A673 (cell line): ENCODE results near the gene MCAT. TPM values are rescaled to one million over a fixed set of nuclear protein-coding genes. Genes with fewer than 3 reads are reported as not detected.

Experiments
- BruUV-seq: library from RNA; stranded (reverse); fragments of 400-500 nt; replicated peaks from 2 replicates; lab custom pipeline; 2021; lab: Mats Ljungman, UMichigan
- CTCF ChIA-PET: fragments of 300-600 bp; sonication (Branson Sonifier 250); formaldehyde crosslinking; loops from one replicate; lab custom pipeline; 2022; ENCODE audit warnings: antibody characterized with exemption; lab: Charles Lee
- POLR2A ChIA-PET: fragments of 300-600 bp; sonication (Branson Sonifier 250); formaldehyde crosslinking; loops from one replicate; lab custom pipeline; 2022; ENCODE audit warnings: antibody characterized with exemption; ENCODE audit not compliant: low non-redundant PET; lab: Charles Lee
- DNase-seq: peaks from one replicate; pipeline ENCODE4 v3.0.0-alpha.2; 2015; ENCODE audit warnings: low spot score
- H3K27ac ChIP-seq: fragments of 200-600 bp; sonication (generic); 2 replicates; pipeline ENCODE4 v1.5.1; 2016; ENCODE audit warnings: mixed run types, low read depth, mild to moderate bottlenecking, mixed read lengths, antibody characterized with exemption, low read length; ENCODE audit not compliant: poor library complexity, severe bottlenecking
- H3K27me3 ChIP-seq: fragments of 200-600 bp; sonication (generic); replicated peaks from 2 replicates; pipeline ENCODE4 v1.6.1; 2017; ENCODE audit warnings: mixed run types, low read depth, mild to moderate bottlenecking, mixed read lengths, antibody characterized with exemption, low read length; ENCODE audit not compliant: insufficient read depth, poor library complexity
- H3K36me3 ChIP-seq: fragments of 200-600 bp; sonication (generic); 2 replicates; pipeline ENCODE4 v1.6.1; 2016; ENCODE audit warnings: mixed run types, mild to moderate bottlenecking, mixed read lengths, antibody characterized with exemption, low read length; ENCODE audit not compliant: insufficient read depth, poor library complexity, severe bottlenecking
- H3K4me1 ChIP-seq: fragments of 200-600 bp; sonication (generic); 2 replicates; pipeline ENCODE4 v1.6.1; 2017; ENCODE audit warnings: mixed run types, mild to moderate bottlenecking, mixed read lengths, antibody characterized with exemption, low read length; ENCODE audit not compliant: insufficient read depth, poor library complexity, severe bottlenecking
- H3K4me3 ChIP-seq: fragments of 200-600 bp; sonication (generic); 2 replicates; pipeline ENCODE4 v1.5.1; 2016; ENCODE audit warnings: low read depth, mixed run types, mild to moderate bottlenecking, mixed read lengths, low read length; ENCODE audit not compliant: poor library complexity, severe bottlenecking
- H3K9me3 ChIP-seq: fragments of 200-600 bp; sonication (generic); 2 replicates; pipeline ENCODE4 v1.6.1; 2016; ENCODE audit warnings: mixed run types, low read depth, mild to moderate bottlenecking, mixed read lengths, antibody characterized with exemption, low read length; ENCODE audit not compliant: poor library complexity, severe bottlenecking
- CTCF ChIP-seq: fragments of 300-800, 200-600 bp; sonication (generic); conservative IDR thresholded peaks from 2 replicates; pipeline ENCODE4 v1.5.1; 2017; ENCODE audit warnings: low read depth, mild to moderate bottlenecking, antibody characterized with exemption, low read length, moderate library complexity, mixed read lengths
- EZH2 ChIP-seq: fragments of 200-600 bp; sonication (generic); IDR thresholded peaks from 2 replicates; pipeline ENCODE4 v1.6.1; 2017; ENCODE audit warnings: borderline replicate concordance, low read depth, mild to moderate bottlenecking, mixed read lengths, antibody characterized with exemption, low read length; ENCODE audit not compliant: poor library complexity, severe bottlenecking
- intact Hi-C: fragments of 100-400 bp; cut with micrococcal nuclease; formaldehyde crosslinking; loops from one replicate; pipeline ENCODE4 v1.10.0; 2022; ENCODE audit not compliant: unreplicated experiment
- total RNA-seq: library from RNA; stranded (reverse); gene quantifications from 2 replicates; pipeline ENCODE4 v1.2.3, GENCODE V29; 2021

The MCAT gene
- total RNA-seq, 1 experiment from 2014 or later: 32.2 TPM

DNA sequence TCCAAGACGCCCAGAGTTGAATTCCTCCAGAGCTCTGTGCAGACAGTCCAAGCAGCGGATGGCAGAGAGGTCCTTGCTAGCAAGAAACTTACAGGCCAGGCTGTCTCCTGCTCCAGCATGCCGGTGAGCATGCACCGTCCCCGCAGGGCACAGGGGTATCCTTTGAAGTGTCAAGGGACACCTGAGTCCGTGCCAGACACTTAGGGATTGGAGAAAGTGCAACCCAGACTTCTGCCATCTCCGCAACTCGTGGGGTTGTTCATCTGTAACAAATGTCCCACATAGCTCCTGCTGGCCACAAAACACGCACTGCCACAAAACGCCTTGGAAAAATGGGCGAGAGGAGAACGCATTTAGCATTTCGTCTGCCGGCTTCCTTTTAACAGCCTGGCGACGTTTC, 21.4 kb upstream of the MCAT start:
- POLR2A ChIA-PET: no interaction called here
- Histone ChIP-seq H3K4me1 (no peaks in the 10 kb centered on the region), H3K36me3 (peaks cover 22% of the 10 kb centered on the region), H3K9me3 (no peaks in the 10 kb centered on the region), H3K4me3 (no peak overlapping the region), H3K27me3 (no peaks in the 10 kb centered on the region), H3K27ac (no peak overlapping the region)
- CTCF ChIA-PET: no interaction called here
- TF ChIP-seq CTCF: no peak
- TF ChIP-seq EZH2: no peak
- intact Hi-C loops: no loop called here
- DNase-seq: no peak
- no TSS peak for BruUV-seq

GRCh38 chr22:43163241-43163795, 20.1 kb upstream of the MCAT start:
- BruUV-seq: no TSS peak
- ChIA-PET CTCF (no interaction called here), POLR2A (interaction anchor here (0.6 kb wide), 1 partner anchor 133 kb away, joined by 3 read pairs; no protein-coding TSS in a partner anchor)
- no peak for DNase-seq
- Histone ChIP-seq H3K36me3 (peaks cover 15% of the 10 kb centered on the region), H3K4me3 (no peak overlapping the region), H3K4me1 (no peaks in the 10 kb centered on the region), H3K27me3 (no peaks in the 10 kb centered on the region), H3K27ac (no peak overlapping the region), H3K9me3 (no peaks in the 10 kb centered on the region)
- no peak for TF ChIP-seq EZH2
- TF ChIP-seq CTCF: no peak
- intact Hi-C loops: no loop called here

DNA sequence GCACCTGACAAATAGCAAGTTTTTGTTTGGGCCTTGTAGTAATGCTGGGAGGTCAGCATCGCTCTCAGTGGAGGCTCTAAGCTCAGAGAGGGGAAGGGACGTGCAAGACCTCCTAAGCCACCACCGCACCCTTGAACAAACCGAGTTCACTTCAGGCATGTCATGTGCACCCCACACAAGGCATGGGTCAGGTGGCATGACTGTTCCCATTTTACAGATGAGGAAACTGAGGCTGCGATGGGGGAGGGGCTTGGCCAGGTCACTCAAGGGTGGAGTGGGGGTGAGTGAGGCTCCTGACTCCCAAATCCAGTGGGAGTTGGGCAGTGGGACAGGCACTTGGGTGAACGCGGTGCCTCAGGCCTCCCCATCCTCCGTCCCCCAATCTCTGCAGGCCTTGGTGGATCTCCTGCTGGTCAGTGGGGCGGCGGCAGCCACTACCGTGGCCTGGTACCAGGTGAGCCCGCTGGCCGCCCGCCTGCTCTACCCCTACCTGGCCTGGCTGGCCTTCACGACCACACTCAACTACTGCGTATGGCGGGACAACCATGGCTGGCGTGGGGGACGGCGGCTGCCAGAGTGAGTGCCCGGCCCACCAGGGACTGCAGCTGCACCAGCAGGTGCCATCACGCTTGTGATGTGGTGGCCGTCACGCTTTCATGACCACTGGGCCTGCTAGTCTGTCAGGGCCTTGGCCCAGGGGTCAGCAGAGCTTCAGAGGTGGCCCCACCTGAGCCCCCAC, 19.4 kb upstream of the MCAT start:
- no TSS peak for BruUV-seq
- CTCF ChIA-PET: no interaction called here
- H3K27me3 ChIP-seq: no peaks in the 10 kb centered on the region
- H3K4me1 ChIP-seq: no peaks in the 10 kb centered on the region
- intact Hi-C loops: no loop called here
- TF ChIP-seq CTCF (no peak), EZH2 (no peak)
- H3K4me3 ChIP-seq: no peak overlapping the region
- H3K36me3 ChIP-seq: peaks cover 8% of the 10 kb centered on the region
- H3K27ac ChIP-seq: no peak overlapping the region
- no peak for DNase-seq
- no peaks in the 10 kb centered on the region for H3K9me3 ChIP-seq
- POLR2A ChIA-PET: no interaction called here
